ENCODE results near the gene PDE4B. TPM values are rescaled to one million over a fixed set of nuclear protein-coding genes. Genes with fewer than 3 reads are reported as not detected.

Gene PDE4B
- total RNA-seq, 1 experiment from 2014 or later: 2.6 TPM

DNA sequence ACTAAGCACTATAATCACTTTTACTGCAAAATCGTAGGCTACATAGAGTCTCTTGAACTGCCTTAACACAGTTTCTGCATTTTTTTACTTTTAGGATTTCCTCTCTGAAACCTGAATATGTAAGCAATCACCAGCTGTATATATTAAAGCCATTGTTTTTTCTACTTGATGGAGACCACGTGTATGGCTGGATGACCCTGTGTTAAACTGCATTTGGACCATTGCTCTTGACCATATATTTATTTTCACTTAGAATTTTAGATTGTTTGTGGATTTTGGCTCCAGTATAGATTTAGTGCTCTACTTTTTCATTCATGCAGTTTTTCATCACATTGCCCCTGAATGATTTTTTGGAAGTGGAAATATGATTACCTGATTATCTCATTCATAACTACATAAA, 420.8 kb downstream of the PDE4B start:
- H3K27ac ChIP-seq: no peak overlapping the region

DNA sequence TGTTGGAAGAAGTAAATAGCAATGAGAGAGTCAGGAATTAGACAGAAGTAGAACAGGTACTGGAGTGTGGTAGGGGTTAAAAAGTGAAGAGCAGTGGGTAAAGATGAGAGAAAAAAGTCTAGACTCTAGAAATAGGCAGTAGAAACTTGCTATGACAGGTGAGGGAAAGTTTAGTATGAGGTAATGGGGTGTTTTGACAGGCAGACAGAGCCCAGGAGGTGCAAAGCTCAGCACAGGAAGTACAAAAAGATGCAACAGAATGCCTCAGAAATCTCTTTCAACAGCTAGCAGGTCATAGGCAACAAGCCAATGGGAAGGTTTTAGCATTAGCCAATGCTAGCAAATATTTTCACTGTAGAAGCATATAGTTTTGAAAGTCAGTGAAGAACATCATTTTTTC, 422.2 kb downstream of the PDE4B start:
- Histone ChIP-seq H3K27ac (no peak overlapping the region), H3K4me1 (no peaks in the 10 kb centered on the region), H3K9me3 (replicated peaks) (no peaks in the 10 kb centered on the region), H3K4me3 (no peak overlapping the region), H3K27me3 (no peaks in the 10 kb centered on the region), H3K36me3 (no peaks in the 10 kb centered on the region)
- DNase-seq: no peak

More for the DNA sequence above, 420.8 kb downstream of the PDE4B start:
- DNase-seq: no peak
- Histone ChIP-seq H3K27me3 (no peaks in the 10 kb centered on the region), H3K4me3 (no peak overlapping the region), H3K9me3 (replicated peaks) (no peaks in the 10 kb centered on the region), H3K36me3 (no peaks in the 10 kb centered on the region), H3K4me1 (no peaks in the 10 kb centered on the region)

DNA sequence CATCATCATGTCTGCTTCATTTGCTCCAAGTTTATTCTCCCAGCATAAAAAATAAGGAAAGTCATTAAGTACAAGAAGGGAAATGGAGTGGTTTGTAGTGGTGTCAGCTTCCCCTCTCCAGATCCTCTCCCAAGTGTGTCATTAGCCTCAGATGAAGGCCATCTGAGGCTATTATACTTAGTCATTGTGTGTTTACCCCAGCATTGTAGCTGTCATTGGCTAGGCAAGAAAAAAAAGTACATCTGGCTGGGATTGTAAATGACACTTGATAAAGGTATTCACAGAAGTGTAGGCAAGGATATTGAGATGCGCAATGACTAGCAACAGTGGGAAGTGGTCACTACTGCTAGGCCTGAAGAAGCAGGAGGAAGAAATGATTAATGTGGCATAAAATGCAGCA, 424.3 kb downstream of the PDE4B start:
- H3K4me3 ChIP-seq: no peak overlapping the region
- H3K27me3 ChIP-seq: no peaks in the 10 kb centered on the region
- no peaks in the 10 kb centered on the region for H3K4me1 ChIP-seq
- no peak for DNase-seq
- no peak overlapping the region for H3K27ac ChIP-seq
- no peaks in the 10 kb centered on the region for H3K9me3 ChIP-seq (replicated peaks)
- no peaks in the 10 kb centered on the region for H3K36me3 ChIP-seq

- Histone ChIP-seq H3K4me3 (no peak overlapping the region), H3K9me3 (replicated peaks) (no peaks in the 10 kb centered on the region), H3K4me1 (no peaks in the 10 kb centered on the region), H3K27me3 (no peaks in the 10 kb centered on the region), H3K27ac (no peak overlapping the region), H3K36me3 (no peaks in the 10 kb centered on the region)
- no peak for DNase-seq
Measured at GRCh38 chr1:66217561-66217960, 424.9 kb downstream of the PDE4B start.

- Histone ChIP-seq H3K27ac (no peak overlapping the region), H3K27me3 (no peaks in the 10 kb centered on the region), H3K9me3 (replicated peaks) (no peaks in the 10 kb centered on the region), H3K36me3 (no peaks in the 10 kb centered on the region), H3K4me1 (no peaks in the 10 kb centered on the region), H3K4me3 (no peak overlapping the region)
- no peak for DNase-seq
Measured at GRCh38 chr1:66220477-66220876, 427.8 kb downstream of the PDE4B start.

DNA sequence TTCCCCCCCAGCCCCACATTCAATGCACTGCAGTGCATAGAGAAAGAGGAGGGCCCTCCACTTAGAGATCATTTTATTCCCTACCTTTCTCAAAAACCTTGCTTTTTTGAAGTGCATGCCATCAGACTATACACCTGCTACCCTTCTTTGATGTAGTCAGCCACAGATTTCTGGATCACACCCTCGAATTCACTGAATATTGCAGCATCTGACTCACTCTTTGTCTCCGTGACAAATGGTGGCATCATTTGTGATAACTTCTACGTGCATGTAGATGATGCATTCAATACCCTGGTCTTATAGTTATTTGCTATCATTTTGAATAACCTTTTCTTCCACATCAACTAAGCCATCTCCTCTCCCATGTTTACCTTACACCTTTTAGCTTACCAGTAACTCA, 431.0 kb downstream of the PDE4B start:
- H3K27ac ChIP-seq: no peak overlapping the region
- DNase-seq: no peak
- no peaks in the 10 kb centered on the region for H3K4me1 ChIP-seq
- H3K36me3 ChIP-seq: no peaks in the 10 kb centered on the region
- no peaks in the 10 kb centered on the region for H3K9me3 ChIP-seq (replicated peaks)
- H3K4me3 ChIP-seq: no peak overlapping the region
- H3K27me3 ChIP-seq: no peaks in the 10 kb centered on the region

DNA sequence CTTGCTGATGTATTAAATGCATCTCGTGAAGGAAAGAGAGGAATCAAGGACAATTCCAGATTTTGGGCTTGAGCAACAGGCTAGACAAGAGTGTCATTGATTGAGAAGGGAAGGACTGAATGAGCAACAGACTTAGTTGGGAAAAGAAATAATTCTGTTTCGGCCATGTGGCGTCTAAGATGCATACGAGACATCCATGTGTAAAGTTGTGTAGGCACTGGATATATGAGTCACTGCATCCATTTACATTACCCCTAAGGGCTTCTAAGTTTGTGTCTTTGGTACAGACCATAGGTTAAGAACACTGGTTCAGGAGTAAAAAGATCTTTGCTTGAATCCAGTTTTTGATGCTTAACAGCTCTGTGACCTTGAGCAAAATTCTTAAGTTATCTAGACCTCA, 434.3 kb downstream of the PDE4B start:
- Histone ChIP-seq H3K27me3 (no peaks in the 10 kb centered on the region), H3K9me3 (replicated peaks) (no peaks in the 10 kb centered on the region), H3K4me1 (0 out of 2 replicates have a peak, but pooled peaks cover 4% of the 10 kb centered on the region), H3K27ac (no peak overlapping the region), H3K4me3 (no peak overlapping the region), H3K36me3 (no peaks in the 10 kb centered on the region)
- DNase-seq: no peak

- Histone ChIP-seq H3K4me1 (0 out of 2 replicates have a peak, but pooled peaks cover 4% of the 10 kb centered on the region), H3K36me3 (no peaks in the 10 kb centered on the region), H3K9me3 (replicated peaks) (no peaks in the 10 kb centered on the region), H3K27me3 (no peaks in the 10 kb centered on the region), H3K27ac (no peak overlapping the region), H3K4me3 (no peak overlapping the region)
- DNase-seq: no peak
Measured at GRCh38 chr1:66227966-66228365, 435.3 kb downstream of the PDE4B start.

GRCh38 chr1:66231217-66231616, 438.5 kb downstream of the PDE4B start:
- H3K4me3 ChIP-seq: no peak overlapping the region
- H3K27ac ChIP-seq: no peak overlapping the region
- no peak for DNase-seq

DNA sequence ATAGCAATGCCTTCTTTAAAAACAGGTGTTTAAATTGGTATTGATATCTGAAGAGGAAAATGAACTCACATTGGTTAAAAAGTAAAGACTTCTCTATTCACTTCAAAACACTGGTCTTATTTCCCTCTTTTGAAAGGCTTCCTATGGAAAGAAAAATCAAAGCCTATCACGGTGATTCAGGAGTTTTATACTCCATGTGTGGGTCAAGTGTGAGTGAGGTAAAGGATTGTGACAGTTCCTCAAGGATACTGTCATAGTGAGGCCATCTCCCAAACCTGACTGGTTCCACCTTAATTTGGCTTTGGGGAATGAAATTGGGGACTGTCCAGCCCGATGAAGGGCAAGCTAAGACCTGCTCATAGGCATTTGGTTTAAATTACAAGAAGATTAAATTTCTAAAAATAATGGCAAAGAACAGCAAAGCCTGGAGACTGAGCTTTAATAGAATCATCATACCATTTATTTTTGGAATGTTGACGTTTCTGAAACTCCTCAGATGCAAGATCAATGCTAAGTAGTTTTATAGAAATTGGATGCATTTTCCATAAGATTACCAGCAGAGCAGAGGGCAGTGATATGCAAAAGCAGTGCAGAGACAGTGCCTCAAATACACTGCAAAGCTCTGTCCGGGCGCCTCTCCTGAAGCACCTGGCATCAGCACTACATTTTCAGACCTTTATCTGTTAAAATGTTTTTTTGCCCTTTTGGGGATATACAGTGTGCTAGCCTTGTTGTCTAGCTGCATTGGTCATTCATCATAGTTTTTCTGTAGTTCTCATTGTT, 439.2 kb downstream of the PDE4B start:
- no peak for DNase-seq
- Histone ChIP-seq H3K27ac (no peak overlapping the region), H3K4me3 (no peak overlapping the region), H3K9me3 (replicated peaks) (no peaks in the 10 kb centered on the region), H3K27me3 (no peaks in the 10 kb centered on the region), H3K36me3 (no peaks in the 10 kb centered on the region), H3K4me1 (0 out of 2 replicates have a peak, but pooled peaks cover 4% of the 10 kb centered on the region)

More at GRCh38 chr1:66231217-66231616, 438.5 kb downstream of the PDE4B start:
- no peaks in the 10 kb centered on the region for H3K27me3 ChIP-seq
- H3K36me3 ChIP-seq: no peaks in the 10 kb centered on the region
- H3K9me3 ChIP-seq (replicated peaks): no peaks in the 10 kb centered on the region
- 0 out of 2 replicates have a peak, but pooled peaks cover 4% of the 10 kb centered on the region for H3K4me1 ChIP-seq

DNA sequence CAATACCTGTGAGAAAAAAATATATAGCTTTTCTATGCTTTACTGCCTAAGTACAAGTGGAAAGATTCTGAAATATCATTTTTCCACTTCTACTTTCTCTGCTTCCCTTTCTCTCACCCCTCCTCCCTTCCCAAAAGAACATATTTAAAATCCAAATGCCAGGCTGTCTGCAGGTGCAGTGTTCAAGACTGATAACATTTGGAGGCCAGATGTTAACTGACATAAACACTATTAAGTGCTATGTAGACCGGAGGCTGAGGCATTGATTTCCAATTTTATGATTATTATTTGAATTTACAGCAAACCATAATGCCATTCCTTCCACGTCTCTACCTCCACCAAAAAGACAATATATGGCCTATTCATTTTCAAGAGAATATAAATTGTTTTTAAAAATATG, 444.3 kb downstream of the PDE4B start:
- no peaks in the 10 kb centered on the region for H3K27me3 ChIP-seq
- no peaks in the 10 kb centered on the region; the same call in 1 of the 2 replicates for H3K4me1 ChIP-seq
- DNase-seq: no peak
- H3K4me3 ChIP-seq: no peak overlapping the region
- no peak overlapping the region for H3K27ac ChIP-seq
- H3K9me3 ChIP-seq (replicated peaks): no peaks in the 10 kb centered on the region
- H3K36me3 ChIP-seq: no peaks in the 10 kb centered on the region

- DNase-seq: no peak
- Histone ChIP-seq H3K27ac (no peak overlapping the region), H3K4me1 (no peaks in the 10 kb centered on the region; the same call in 1 of the 2 replicates), H3K36me3 (no peaks in the 10 kb centered on the region), H3K4me3 (no peak overlapping the region), H3K27me3 (no peaks in the 10 kb centered on the region), H3K9me3 (replicated peaks) (no peaks in the 10 kb centered on the region)
Measured at GRCh38 chr1:66237722-66238479, 445.2 kb downstream of the PDE4B start.

DNA sequence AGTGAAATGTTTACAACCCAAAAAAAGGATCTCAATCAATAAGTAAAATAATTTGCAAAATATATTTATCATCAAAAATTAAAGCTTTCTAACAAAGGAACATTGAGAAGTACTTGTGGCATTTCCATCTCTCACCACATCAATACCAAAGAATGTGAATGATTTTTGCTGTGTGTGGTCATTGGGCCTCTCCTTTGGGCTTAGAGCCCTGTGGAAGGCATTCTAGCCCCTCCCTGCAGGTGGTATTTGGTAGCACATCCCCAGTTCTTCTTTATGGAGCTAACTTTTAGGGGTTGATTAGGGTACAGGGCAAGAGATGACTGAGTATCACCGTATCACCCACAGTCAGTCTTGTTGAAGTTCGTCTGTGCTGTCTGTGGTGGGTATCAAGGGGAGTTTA, 447.1 kb downstream of the PDE4B start:
- no peaks in the 10 kb centered on the region; the same call in 1 of the 2 replicates for H3K4me1 ChIP-seq
- no peak overlapping the region for H3K27ac ChIP-seq
- DNase-seq: peak; percentile 6 to 20
- H3K27me3 ChIP-seq: no peaks in the 10 kb centered on the region
- H3K36me3 ChIP-seq: no peaks in the 10 kb centered on the region
- no peaks in the 10 kb centered on the region for H3K9me3 ChIP-seq (replicated peaks)
- no peak overlapping the region for H3K4me3 ChIP-seq

DNA sequence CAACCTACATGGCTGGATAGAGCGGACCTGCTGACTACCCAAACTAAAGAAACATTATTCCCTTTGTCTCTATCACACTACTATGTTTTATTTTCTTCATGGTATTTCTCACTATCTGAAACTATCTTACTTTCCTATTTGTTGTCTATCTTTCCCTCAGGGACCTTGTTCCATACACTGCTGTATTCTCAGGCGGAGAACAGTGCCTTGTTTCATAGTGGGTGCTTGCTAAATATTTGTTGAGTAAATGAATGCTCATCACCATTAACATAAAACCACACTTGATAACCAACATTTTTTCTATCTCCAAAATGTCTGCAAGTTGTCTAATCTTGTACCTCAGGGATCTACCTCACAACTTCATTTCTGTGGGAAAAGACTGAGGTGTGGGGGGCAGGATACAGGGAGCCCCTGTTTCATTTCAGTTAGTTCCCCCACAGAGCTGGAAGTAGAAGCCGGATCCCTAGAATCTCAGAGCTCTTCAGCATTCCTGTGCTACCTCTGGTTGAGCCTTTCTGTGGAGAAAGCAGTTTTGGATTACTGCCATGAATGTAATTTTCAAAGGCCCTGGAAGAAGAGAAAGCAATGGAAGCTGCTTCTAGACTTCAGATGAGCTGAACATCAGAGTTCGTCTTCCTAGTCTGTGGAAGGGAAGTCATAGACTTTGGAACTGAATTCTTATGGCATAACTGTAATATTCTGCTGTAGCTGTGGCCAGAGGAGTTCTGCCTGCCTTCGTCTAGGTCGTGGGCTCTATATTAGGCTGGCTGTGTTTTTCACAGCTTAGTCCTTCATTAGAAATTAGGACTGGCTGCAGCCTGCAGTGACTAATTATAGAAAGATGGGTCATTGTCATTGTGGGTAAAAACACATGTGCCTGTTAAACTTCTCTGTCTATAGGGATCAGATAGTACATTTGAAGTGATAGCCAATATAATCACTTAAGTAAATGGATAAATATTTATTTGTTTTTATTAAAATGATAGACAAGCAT, 448.1 kb downstream of the PDE4B start:
- Histone ChIP-seq H3K27ac (no peak overlapping the region), H3K36me3 (no peaks in the 10 kb centered on the region), H3K4me1 (no peaks in the 10 kb centered on the region; the same call in 1 of the 2 replicates), H3K27me3 (no peaks in the 10 kb centered on the region), H3K4me3 (no peak overlapping the region), H3K9me3 (replicated peaks) (no peaks in the 10 kb centered on the region)
- DNase-seq: peak in 1 of 2 experiments; percentile 9
